ENCODE results near the gene KIF25.

- TF ChIP-seq CTCF (IDR thresholded peaks at IDR 0.05): no peak
- TF ChIP-seq POLR2A (IDR thresholded peaks at IDR 0.05): no peak
These were observed 17.9 kb upstream of the KIF25 start for GRCh38 chr6:167979436-167980139.
